ENCODE measurements around the gene PAGR1. TPM values are rescaled to one million over a fixed set of nuclear protein-coding genes. Genes with fewer than 3 reads are reported as not detected.
A peak's percentile ranks its signal among the peaks of the same experiment; 100 is the strongest.

Gene PAGR1
- total and polyA plus RNA-seq, 2 of the 13 experiments (the other 11 are each of a cell fraction or from before 2014, with no cell fraction given): 9.8 to 66.4 TPM

GRCh38 chr16:29811170-29811895, 4.6 kb upstream of the PAGR1 start (continued):
- TF ChIP-seq MIER3 (CRISPR knock-in tag; IDR thresholded peaks at IDR 0.05; ENCODE audit: borderline replicate concordance) (no peak), FOXA3 (CRISPR knock-in tag; IDR thresholded peaks at IDR 0.05) (peak; percentile 53), ZBTB4 (CRISPR knock-in tag; IDR thresholded peaks at IDR 0.05; ENCODE audit: borderline replicate concordance) (no peak), EED (CRISPR knock-in tag; IDR thresholded peaks at IDR 0.05) (no peak), ZNF180 (CRISPR knock-in tag; IDR thresholded peaks at IDR 0.05; ENCODE audit: borderline replicate concordance, low read depth) (0 out of 2 replicates have a peak, but pooled peaks have one; percentile 40), TAF15 (IDR thresholded peaks at IDR 0.05; ENCODE audit: low read depth, low read length, poor library complexity, severe bottlenecking) (peak; percentile 93), CENPT (CRISPR knock-in tag; IDR thresholded peaks at IDR 0.05; ENCODE audit: low read depth) (peak; percentile 95; the same call in 1 of the 2 replicates), RBAK (CRISPR knock-in tag; IDR thresholded peaks at IDR 0.05) (no peak), ZNF776 (CRISPR knock-in tag; IDR thresholded peaks at IDR 0.05) (no peak; the same call in 1 of the 2 replicates), DPF2 (CRISPR knock-in tag; IDR thresholded peaks at IDR 0.05; ENCODE audit: borderline replicate concordance, low read depth) (0 out of 2 replicates have a peak, but pooled peaks have one; percentile 5), ZFP37 (CRISPR knock-in tag; IDR thresholded peaks at IDR 0.05; ENCODE audit: borderline replicate concordance) (0 out of 2 replicates have a peak, but pooled peaks have one; percentile 32), MIER2 (CRISPR knock-in tag; IDR thresholded peaks at IDR 0.05) (0 out of 2 replicates have a peak, but pooled peaks have one; percentile 45), TFAP4 (IDR thresholded peaks at IDR 0.05; ENCODE audit: borderline replicate concordance, low read depth) (no peak), PITX1 (CRISPR knock-in tag; IDR thresholded peaks at IDR 0.05) (peak; percentile 42; the same call in 1 of the 2 replicates), SRSF4 (IDR thresholded peaks at IDR 0.05; ENCODE audit: low read depth, low read length, poor library complexity, severe bottlenecking) (peak; percentile 62), KLF16 (CRISPR knock-in tag; IDR thresholded peaks at IDR 0.05) (peak in 1 of 2 experiments; percentile 70; a peak in 1 of 4 replicates), ZNF749 (CRISPR knock-in tag; IDR thresholded peaks at IDR 0.05; ENCODE audit: borderline replicate concordance) (no peak; the same call in 1 of the 2 replicates), TFDP1 (CRISPR knock-in tag; IDR thresholded peaks at IDR 0.05; ENCODE audit: borderline replicate concordance) (peak; percentile 24; the same call in 1 of the 2 replicates), ZNF761 (CRISPR knock-in tag; conservative IDR thresholded peaks at IDR 0.05) (no peak), BRCA1 (CRISPR knock-in tag; IDR thresholded peaks at IDR 0.05) (no peak), ZNF337 (CRISPR knock-in tag; IDR thresholded peaks at IDR 0.05; ENCODE audit: borderline replicate concordance, low read depth) (0 out of 2 replicates have a peak, but pooled peaks have one; percentile 59), ZNF446 (CRISPR knock-in tag; IDR thresholded peaks at IDR 0.05) (no peak; the same call in 1 of the 2 replicates)

Data from HepG2 (cell line).